Epithelial cell of esophagus (primary cell): ENCODE measurements around the gene MLIP.

ENCODE experiments used
- DNase-seq: peaks from one replicate; pipeline ENCODE4 v3.0.0; 2010; ENCODE audit warnings: low read depth
- H3K4me3 ChIP-seq: 2 replicates; pipeline ENCODE4 v1.5.1; 2011; ENCODE audit warnings: mild to moderate bottlenecking, low read length, control low read depth
- CTCF ChIP-seq: IDR thresholded peaks from 2 replicates; pipeline ENCODE4 v1.5.1; 2011; ENCODE audit warnings: low read depth, mild to moderate bottlenecking, low read length, control low read depth, inconsistent platforms; ENCODE audit not compliant: insufficient read depth; ENCODE audit errors: missing control alignments

Gene MLIP

GRCh38 chr6:54115966-54116365 is 4.7 kb downstream of the MLIP start:
- DNase-seq: peak; percentile 48
- TF ChIP-seq CTCF: no peak
- no peak overlapping the region for H3K4me3 ChIP-seq

GRCh38 chr6:54118117-54118516 is 6.9 kb downstream of the MLIP start:
- no peak for TF ChIP-seq CTCF
- H3K4me3 ChIP-seq: no peak overlapping the region
- no peak for DNase-seq

GRCh38 chr6:54125493-54125892 is 14.2 kb downstream of the MLIP start:
- TF ChIP-seq CTCF: no peak
- DNase-seq: no peak
- no peak overlapping the region for H3K4me3 ChIP-seq

GRCh38 chr6:54130179-54130578 is 18.9 kb downstream of the MLIP start:
- no peak overlapping the region for H3K4me3 ChIP-seq
- no peak for TF ChIP-seq CTCF
- no peak for DNase-seq

GRCh38 chr6:54132587-54132986 is 21.3 kb downstream of the MLIP start:
- H3K4me3 ChIP-seq: no peak overlapping the region
- no peak for DNase-seq
- TF ChIP-seq CTCF: no peak

- no peak for TF ChIP-seq CTCF
- no peak overlapping the region for H3K4me3 ChIP-seq
- no peak for DNase-seq
These were observed 21.9 kb downstream of the MLIP start for GRCh38 chr6:54133186-54133585.

GRCh38 chr6:54134935-54135334 is 23.7 kb downstream of the MLIP start:
- no peak overlapping the region for H3K4me3 ChIP-seq
- TF ChIP-seq CTCF: no peak
- DNase-seq: no peak
